Stomach (tissue), 9 donors: ENCODE results near the gene DDIAS. TPM values are rescaled to one million over a fixed set of nuclear protein-coding genes. Genes with fewer than 3 reads are reported as not detected.
A peak's percentile ranks its signal among the peaks of the same experiment; 100 is the strongest.

Experiments used
- DNase-seq, 2 donors: peaks; one replicate each; pipeline versions ENCODE4 v3.0.0 to v3.0.0-alpha.2; 2013 to 2019
- H3K27ac ChIP-seq, 5 donors: fragments of 200-600 bp in 4 of 5; sonication (generic) in 4 of 5; one replicate each; pipeline ENCODE4 v1.5.1; 2013 to 2019; ENCODE audit warnings: mild to moderate bottlenecking in 1 of 5, moderate library complexity in 1 of 5
- H3K27me3 ChIP-seq, 3 donors: fragments of 200-600 bp; sonication (generic); one replicate each; pipeline ENCODE4 v1.5.1; 2017 to 2019; ENCODE audit warnings: mixed run types in 1 of 3
- H3K36me3 ChIP-seq, 4 donors: fragments of 200-600 bp; sonication (generic); 1 replicate in 3 of 4; 2 replicates in 1 of 4; pipeline ENCODE4 v1.5.1; 2016 to 2019
- H3K4me1 ChIP-seq, 4 donors: fragments of 200-600 bp; sonication (generic); one replicate each; pipeline ENCODE4 v1.5.1; 2016 to 2019
- H3K4me3 ChIP-seq, 4 donors: fragments of 200-600 bp; sonication (generic) in 3 of 4; one replicate each; pipeline ENCODE4 v1.5.1; 2016 to 2019; ENCODE audit warnings: mild to moderate bottlenecking in 1 of 4
- H3K9me3 ChIP-seq, 4 donors: fragments of 200-600 bp; sonication (generic); one replicate each; pipeline ENCODE4 v1.5.1; 2016 to 2019
- CTCF ChIP-seq, 7 experiments: fragments of 450-650 bp in 4 of 7; fragments of 200-600 bp in 3 of 7; sonication (generic) in 3 of 7; IDR thresholded peaks; one replicate each; pipeline ENCODE4 v1.5.1; 2016 to 2019; ENCODE audit warnings: antibody characterized with exemption in 7 of 7, control low read depth in 2 of 7, mild to moderate bottlenecking in 1 of 7
- EP300 ChIP-seq: sonication (generic); formaldehyde crosslinking; IDR thresholded peaks from one replicate; pipeline ENCODE4 v1.6.1; 2017; ENCODE audit warnings: antibody characterized with exemption
- POLR2A ChIP-seq, 4 donors: fragments of 450-650 bp; IDR thresholded peaks; one replicate each; pipeline ENCODE4 v1.6.1; 2016; ENCODE audit warnings: antibody characterized with exemption in 4 of 4, control low read depth in 2 of 4, mild to moderate bottlenecking in 1 of 4, moderate library complexity in 1 of 4
- POLR2AphosphoS5 ChIP-seq, 3 donors: sonication (generic); formaldehyde crosslinking; IDR thresholded peaks; one replicate each; pipeline ENCODE4 v1.6.1; 2016; ENCODE audit warnings: antibody characterized with exemption in 3 of 3
- WGBS, 5 donors: extraction: QIAGEN DNeasy Blood & Tissue Kit in 3 of 5; methylation state at CpG; one replicate each; pipeline versions ENCODE4 v1.1.5 to v1.1.7; 2013 to 2018; 5-methylcytosine and 5-hydroxymethylcytosine counted together
- intact Hi-C: fragments of 100-400 bp; cut with DNase I; formaldehyde crosslinking; loops from one replicate; pipeline ENCODE4 v1.15.1; 2023; ENCODE audit warnings: low total_unique reads
- polyA plus RNA-seq, 3 donors: library from polyadenylated mRNA; stranded (reverse); fragments of 200-250 nt; gene quantifications; one replicate each; pipeline ENCODE4 v1.2.3, GENCODE V29; 2013
- total RNA-seq, 5 donors: library from RNA; depleted of rRNA; stranded (reverse); fragments of >200 nt; gene quantifications; one replicate each; pipeline versions ENCODE4 v1.1.0 to v1.2.3, GENCODE V29; 2014 to 2016
- donor health status: healthy with polysubstance abuse.
- donor health status: Bipolar disorder and iron deficiency.
- donor health status: healthy.

Gene DDIAS
- total and polyA plus RNA-seq, 8 donors = 0.31 to 2.6 (median 1.6) TPM; not detected in 3

DNA sequence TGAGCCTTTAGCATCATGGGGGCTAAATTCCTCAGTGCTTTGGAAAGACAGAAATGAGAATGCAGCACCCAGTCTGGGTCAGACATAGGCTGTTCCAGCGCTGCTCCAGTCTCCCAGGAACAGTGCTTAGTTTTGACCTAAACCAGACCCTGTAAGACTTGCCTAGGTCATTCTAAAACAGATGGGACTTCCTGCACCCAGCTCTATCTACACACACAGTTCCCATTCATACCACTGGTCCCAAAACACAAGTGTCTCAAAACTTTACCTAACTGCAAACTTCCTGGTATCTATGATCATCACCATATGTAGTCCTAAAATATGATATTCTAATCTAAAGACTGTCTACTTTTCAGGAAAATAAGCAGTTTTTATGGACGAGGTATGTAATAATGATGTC lies 39.2 kb upstream of the DDIAS start:
- no peaks in the 10 kb centered on the region for H3K27me3 ChIP-seq
- no peaks in the 10 kb centered on the region for H3K9me3 ChIP-seq
- H3K27ac ChIP-seq = no peak overlapping the region
- H3K4me1 ChIP-seq = peaks cover 9 to 33% (median 15%) of the 10 kb centered on the region in 4 donors
- H3K4me3 ChIP-seq = no peak overlapping the region
- TF ChIP-seq POLR2AphosphoS5 (IDR thresholded peaks at IDR 0.05) = no peak
- no peaks in the 10 kb centered on the region for H3K36me3 ChIP-seq
- intact Hi-C loops = loop anchor here (10.0 kb wide), 1 partner anchor 148 kb away; no protein-coding TSS in a partner anchor
- WGBS, 5 donors = 70 to 95% (median 88%) methylated on average over 2 of the region's 2 CpGs
- DNase-seq = no peak

DNA sequence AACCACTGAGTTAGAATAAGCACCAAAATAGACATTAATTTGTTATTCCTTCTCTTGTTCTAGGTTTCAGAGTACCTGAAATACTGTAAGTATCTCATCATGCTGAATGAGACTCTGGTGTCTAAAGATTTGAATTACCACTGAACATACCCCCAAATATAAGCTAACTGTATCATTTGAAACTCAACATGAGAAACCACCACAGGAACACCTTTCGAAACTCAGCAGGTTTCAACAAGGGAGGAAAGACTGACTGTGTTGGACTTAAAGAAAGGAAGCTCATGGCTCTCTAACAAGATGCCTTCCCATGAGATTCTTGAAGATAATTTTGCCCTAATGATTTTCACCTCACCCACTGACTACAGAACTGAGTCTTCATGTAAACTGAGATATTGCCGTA lies 38.3 kb upstream of the DDIAS start:
- Histone ChIP-seq H3K27ac (no peak overlapping the region), H3K27me3 (no peaks in the 10 kb centered on the region), H3K4me1 (peaks cover 9 to 41% (median 19%) of the 10 kb centered on the region in 4 donors), H3K36me3 (no peaks in the 10 kb centered on the region), H3K4me3 (no peak overlapping the region), H3K9me3 (no peaks in the 10 kb centered on the region)
- TF ChIP-seq EP300 = no peak
- no peak for TF ChIP-seq POLR2AphosphoS5 (IDR thresholded peaks at IDR 0.05)
- no peak for TF ChIP-seq CTCF (IDR thresholded peaks at IDR 0.05)
- no peak for TF ChIP-seq POLR2A (IDR thresholded peaks at IDR 0.05)
- DNase-seq = no peak
- 86 to 93% (median 91%) methylated on average over 2 of the region's 2 CpGs for WGBS, 5 donors
- intact Hi-C loops = loop anchor here (10.0 kb wide), 1 partner anchor 148 kb away; no protein-coding TSS in a partner anchor

GRCh38 chr11:82864268-82864667 lies 37.3 kb upstream of the DDIAS start:
- Histone ChIP-seq H3K4me3 (no peak overlapping the region), H3K27me3 (no peaks in the 10 kb centered on the region), H3K4me1 (peaks cover 4 to 35% (median 15%) of the 10 kb centered on the region in 4 donors), H3K27ac (no peak overlapping the region), H3K36me3 (no peaks in the 10 kb centered on the region), H3K9me3 (no peaks in the 10 kb centered on the region)
- TF ChIP-seq CTCF (IDR thresholded peaks at IDR 0.05) (peak in 3 of 7 experiments; percentile 13 to 34 (median 34)), POLR2A (IDR thresholded peaks at IDR 0.05) (no peak), POLR2AphosphoS5 (IDR thresholded peaks at IDR 0.05) (peak in 1 of 3 donors; percentile 14)
- DNase-seq = peak; percentile 42 to 71
- intact Hi-C loops = loop anchor here (10.0 kb wide), 1 partner anchor 149 kb away; no protein-coding TSS in a partner anchor
- 15 to 26% (median 19%) methylated on average over 5 of the region's 5 CpGs for WGBS, 5 donors

DNA sequence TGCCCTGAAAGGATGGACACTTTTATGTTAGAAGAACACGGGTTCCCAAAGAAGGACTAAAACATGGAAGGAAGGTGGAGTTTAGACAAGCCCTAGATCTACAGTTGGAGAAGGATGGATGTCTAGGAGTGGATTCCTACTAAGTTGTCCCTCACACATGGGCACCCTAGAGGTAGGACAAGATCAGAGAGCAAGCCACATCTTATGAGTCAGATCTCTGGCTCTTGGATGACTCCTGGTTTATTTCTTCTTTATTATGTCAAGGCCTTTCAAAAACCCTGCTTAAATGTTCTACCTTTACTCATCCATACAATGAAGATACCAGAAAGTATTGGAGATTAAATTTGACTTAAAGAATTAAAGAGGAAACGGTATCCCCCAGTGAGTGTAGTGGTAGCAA lies 35.7 kb upstream of the DDIAS start:
- TF ChIP-seq POLR2A (IDR thresholded peaks at IDR 0.05) (no peak), CTCF (IDR thresholded peaks at IDR 0.05) (no peak), EP300 (no peak), POLR2AphosphoS5 (IDR thresholded peaks at IDR 0.05) (no peak)
- Histone ChIP-seq H3K36me3 (no peaks in the 10 kb centered on the region), H3K4me1 (peaks cover 4 to 44% (median 24%) of the 10 kb centered on the region in 4 donors), H3K27ac (no peak overlapping the region), H3K9me3 (no peaks in the 10 kb centered on the region), H3K27me3 (no peaks in the 10 kb centered on the region), H3K4me3 (no peak overlapping the region)
- DNase-seq = no peak
- WGBS, 5 donors = 80 to 94% (median 89%) methylated on average over 2 of the region's 2 CpGs
- intact Hi-C loops = loop anchor here (10.0 kb wide), 1 partner anchor 151 kb away; no protein-coding TSS in a partner anchor

- intact Hi-C loops = loop anchor here (10.0 kb wide), 1 partner anchor 153 kb away; no protein-coding TSS in a partner anchor
- peak overlapping the region in 3 of 4 donors; percentile 8 to 15 (median 13) for H3K4me3 ChIP-seq
These were observed 33.9 kb upstream of the DDIAS start for GRCh38 chr11:82867495-82868082.

More at GRCh38 chr11:82867495-82868082, 33.9 kb upstream of the DDIAS start:
- peak in 5 of 7 experiments; percentile 50 to 76 (median 65) for TF ChIP-seq CTCF (IDR thresholded peaks at IDR 0.05)
- TF ChIP-seq EP300 = no peak
- Histone ChIP-seq H3K9me3 (no peaks in the 10 kb centered on the region), H3K27ac (no peak overlapping the region), H3K36me3 (no peaks in the 10 kb centered on the region), H3K27me3 (no peaks in the 10 kb centered on the region), H3K4me1 (peaks cover 4 to 44% (median 24%) of the 10 kb centered on the region in 4 donors)
- WGBS, 5 donors = 11 to 21% (median 14%) methylated on average over 10 of the region's 10 CpGs
- DNase-seq = peak; percentile 79 to 90
